Endodermal cell (in vitro differentiated cells): ENCODE results near the gene WIPF1. TPM values are rescaled to one million over a fixed set of nuclear protein-coding genes. Genes with fewer than 3 reads are reported as not detected.

ENCODE experiments used
- DNase-seq: peaks from one replicate; pipeline ENCODE4 v3.0.0-alpha.2; 2017
- H3K27ac ChIP-seq: 2 replicates; pipeline ENCODE4 v1.5.1; 2013; ENCODE audit warnings: mild to moderate bottlenecking, low read depth, low read length, moderate library complexity
- H3K27me3 ChIP-seq: 2 replicates; pipeline ENCODE4 v1.6.1; 2013; ENCODE audit warnings: mild to moderate bottlenecking, low read length, moderate library complexity; ENCODE audit not compliant: insufficient read depth, control insufficient read depth, poor library complexity, severe bottlenecking
- H3K36me3 ChIP-seq: 2 replicates; pipeline ENCODE4 v1.7.0; 2013; ENCODE audit warnings: mild to moderate bottlenecking, low read length, moderate library complexity; ENCODE audit not compliant: control insufficient read depth, insufficient read depth
- H3K4me1 ChIP-seq: one replicate; pipeline ENCODE4 v1.7.0; 2013; ENCODE audit warnings: low read length; ENCODE audit not compliant: control insufficient read depth, insufficient read depth
- H3K4me3 ChIP-seq: 2 replicates; pipeline ENCODE4 v1.5.1; 2013; ENCODE audit warnings: mild to moderate bottlenecking, low read length, moderate library complexity
- H3K9ac ChIP-seq: 2 replicates; pipeline ENCODE4 v1.6.1; 2013; ENCODE audit warnings: mild to moderate bottlenecking, low read length, moderate library complexity; ENCODE audit not compliant: poor library complexity, severe bottlenecking; ENCODE audit errors: extremely low read depth
- H3K9me3 ChIP-seq: 2 replicates; pipeline ENCODE4 v1.6.1; 2013; ENCODE audit warnings: mild to moderate bottlenecking, low read length, moderate library complexity; ENCODE audit not compliant: control insufficient read depth
- H3K27ac Mint-ChIP-seq: 2 replicates; pipeline ENCODE4 v1.8.0; 2020; ENCODE audit warnings: mixed read lengths
- H3K27me3 Mint-ChIP-seq: 2 replicates; pipeline ENCODE4 v1.8.0; 2021; ENCODE audit warnings: mild to moderate bottlenecking, mixed read lengths; ENCODE audit not compliant: insufficient read depth
- H3K36me3 Mint-ChIP-seq: 2 replicates; pipeline ENCODE4 v1.8.0; 2020; ENCODE audit warnings: low read depth, mixed read lengths
- H3K4me1 Mint-ChIP-seq: 2 replicates; pipeline ENCODE4 v1.8.0; 2020; ENCODE audit warnings: mixed read lengths
- H3K4me3 Mint-ChIP-seq: 2 replicates; pipeline ENCODE4 v1.8.0; 2020; ENCODE audit warnings: mild to moderate bottlenecking, moderate library complexity, mixed read lengths
- H3K9me3 Mint-ChIP-seq: 2 replicates; pipeline ENCODE4 v1.8.0; 2020; ENCODE audit warnings: mild to moderate bottlenecking, mixed read lengths
- CTCF ChIP-seq: fragments of 200-600 bp; sonication (generic); conservative IDR thresholded peaks from 2 replicates; pipeline ENCODE4 v1.5.0; 2021; ENCODE audit warnings: antibody characterized with exemption, mild to moderate bottlenecking
- WGBS, 2 experiments: methylation state at CpG; one replicate each; pipeline versions ENCODE4 v1.1.5 to v1.1.7; 2013; ENCODE audit warnings: missing lambda C conversion rate in 2 of 2, mixed read lengths in 1 of 2; ENCODE audit not compliant: insufficient coverage in 1 of 2, insufficient read length in 1 of 2; 5-methylcytosine and 5-hydroxymethylcytosine counted together
- total RNA-seq, 2 donors: library from RNA; stranded (reverse); fragmentation: NEBNext Ultra II Directional in 1 of 2; extraction: Animal tissue kit (Norgen Biotek cat#: 25700) in 1 of 2; gene quantifications; 2 replicates in 1 of 2; 3 replicates in 1 of 2; pipeline ENCODE4 v1.2.1, GENCODE V29; 2021

WIPF1 gene
- total RNA-seq, 2 donors from 2014 or later = 21.5 to 28.5 TPM

GRCh38 chr2:174510583-174511189 lies 86.9 kb downstream of the WIPF1 start:
- Mint-ChIP-seq H3K27ac (no peak overlapping the region), H3K4me3 (no peak overlapping the region), H3K27me3 (peaks cover 4% of the 10 kb centered on the region), H3K4me1 (no peaks in the 10 kb centered on the region), H3K9me3 (peaks cover 73% of the 10 kb centered on the region), H3K36me3 (peaks cover 7% of the 10 kb centered on the region)
- TF ChIP-seq CTCF = no peak
- Histone ChIP-seq H3K4me1 (no peaks in the 10 kb centered on the region), H3K36me3 (no peaks in the 10 kb centered on the region), H3K9ac (no peak overlapping the region), H3K4me3 (peak overlapping the region; percentile 34), H3K27ac (no peak overlapping the region), H3K9me3 (peaks cover 51% of the 10 kb centered on the region), H3K27me3 (no peaks in the 10 kb centered on the region)
- WGBS, 2 experiments = 32 to 50% methylated on average over 1 to 2 of the region's 2 CpGs
- no peak for DNase-seq

Other genes starting within 250 kb of the WIPF1 start
- gene SCRN3, start 202.1 kb downstream of the WIPF1 start, total RNA-seq = 10 to 100 TPM; 11.4 to 13.6 TPM
- gene GPR155, start 110.8 kb downstream of the WIPF1 start, total RNA-seq = under 1 TPM; 0.22 to 0.88 TPM
- gene CHRNA1, start 166.7 kb upstream of the WIPF1 start, total RNA-seq = not detected